Natural killer cell (primary cell): ENCODE results near the gene ATXN2. TPM values are rescaled to one million over a fixed set of nuclear protein-coding genes. Genes with fewer than 3 reads are reported as not detected.

ENCODE experiments used
- ATAC-seq, 3 donors: fragments of 150-1000 bp in 2 of 3; fragments of 200-7000 bp in 1 of 3; cut with Tn5 transposase; 1 replicate in 1 of 3; 2 replicates in 2 of 3; pipeline ENCODE4 v1.10.0; 2021; ENCODE audit warnings: mild to moderate bottlenecking in 2 of 3, moderate library complexity in 2 of 3
- DNase-seq, 2 donors: peaks; one replicate each; pipeline versions ENCODE4 v3.0.0 to v3.0.0-alpha.2; 2013 to 2021; ENCODE audit warnings: mixed read lengths in 1 of 2
- H3K27ac ChIP-seq: one replicate; pipeline ENCODE4 v1.5.1; 2013; ENCODE audit warnings: mild to moderate bottlenecking, low read length
- H3K27me3 ChIP-seq: one replicate; pipeline ENCODE4 v1.6.1; 2013; ENCODE audit warnings: low read length; ENCODE audit not compliant: control insufficient read depth, insufficient read depth
- H3K36me3 ChIP-seq: one replicate; pipeline ENCODE4 v1.6.1; 2013; ENCODE audit warnings: low read length; ENCODE audit not compliant: control insufficient read depth, insufficient read depth
- H3K4me1 ChIP-seq: one replicate; pipeline ENCODE4 v1.6.1; 2013; ENCODE audit warnings: low read length; ENCODE audit not compliant: control insufficient read depth, insufficient read depth
- H3K4me3 ChIP-seq: one replicate; pipeline ENCODE4 v1.5.1; 2013; ENCODE audit warnings: low read length
- H3K9me3 ChIP-seq: one replicate; pipeline ENCODE4 v1.6.1; 2013; ENCODE audit warnings: low read length; ENCODE audit not compliant: control insufficient read depth, insufficient read depth
- H3K27ac Mint-ChIP-seq, 2 donors: one replicate each; pipeline ENCODE4 v1.8.0; 2022; ENCODE audit warnings: mild to moderate bottlenecking in 2 of 2, mixed read lengths in 2 of 2, moderate library complexity in 1 of 2
- H3K27me3 Mint-ChIP-seq, 2 donors: one replicate each; pipeline ENCODE4 v1.8.0; 2022; ENCODE audit warnings: low read depth in 2 of 2, mixed read lengths in 2 of 2
- H3K36me3 Mint-ChIP-seq: one replicate; pipeline ENCODE4 v1.8.0; 2022; ENCODE audit warnings: mixed read lengths
- H3K4me1 Mint-ChIP-seq, 2 donors: one replicate each; pipeline ENCODE4 v1.8.0; 2022; ENCODE audit warnings: mixed read lengths in 2 of 2
- H3K4me3 Mint-ChIP-seq: one replicate; pipeline ENCODE4 v1.8.0; 2022; ENCODE audit warnings: mild to moderate bottlenecking, moderate library complexity, mixed read lengths
- H3K9me3 Mint-ChIP-seq, 2 donors: one replicate each; pipeline ENCODE4 v1.8.0; 2022; ENCODE audit warnings: mixed read lengths in 2 of 2
- CTCF ChIP-seq: fragments of 200-600 bp; IDR thresholded peaks from one replicate; pipeline ENCODE4 v1.8.0; 2022; ENCODE audit warnings: antibody characterized with exemption
- WGBS: methylation state at CpG from one replicate; pipeline ENCODE4 v1.1.7; 2013; ENCODE audit warnings: missing lambda C conversion rate; ENCODE audit not compliant: insufficient coverage; 5-methylcytosine and 5-hydroxymethylcytosine counted together
- intact Hi-C: fragments of 100-400 bp; cut with micrococcal nuclease; formaldehyde crosslinking; loops from one replicate; pipeline ENCODE4 v1.14.2; 2022
- total RNA-seq, 4 donors: library from RNA; stranded (reverse); fragments of 120-200 nt in 1 of 4; gene quantifications; one replicate each; pipeline versions ENCODE4 v1.2.3 to v1.2.4, GENCODE V29; 2013 to 2022

ATXN2 gene
- total RNA-seq, 3 donors from 2014 or later (not counting 1 experiment from before 2014, with no cell fraction given) = 44.9 to 56.5 (median 51.5) TPM

DNA sequence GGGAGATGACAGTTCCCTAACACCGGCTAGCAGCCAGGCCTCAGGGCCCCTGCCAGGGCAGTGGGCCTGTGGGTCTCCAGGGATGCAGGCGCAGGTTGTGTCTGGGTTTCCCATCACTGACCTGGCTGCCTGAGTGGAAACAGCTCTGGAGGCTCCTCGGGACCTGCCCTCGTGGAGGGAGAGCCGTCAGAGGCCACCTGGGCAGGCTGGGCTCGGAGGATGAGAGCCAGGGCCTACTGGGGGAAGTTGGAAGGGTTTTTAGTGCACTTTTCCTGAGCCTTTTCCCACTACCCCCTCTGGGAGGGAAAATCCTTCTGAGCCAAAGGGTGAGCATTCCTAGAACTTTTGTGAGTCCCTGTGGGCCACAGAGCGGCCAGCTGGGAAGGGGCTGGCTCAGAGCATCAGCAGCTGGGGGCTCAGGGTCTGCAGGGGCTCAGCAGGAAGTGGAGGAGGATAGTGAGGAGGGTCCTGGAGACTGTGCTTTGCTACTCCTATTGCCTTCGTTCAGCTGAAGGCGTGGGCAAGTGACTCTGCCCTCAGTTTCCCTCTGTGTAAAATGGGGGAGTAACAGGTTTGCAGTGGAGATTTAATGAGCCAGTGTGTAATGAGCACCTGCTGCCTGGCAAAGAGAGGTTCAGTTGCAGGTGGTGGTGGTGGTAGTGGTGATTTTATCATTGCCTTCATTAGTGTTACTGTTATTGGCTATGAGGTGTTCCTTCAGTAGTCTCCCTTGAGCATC is 191.6 kb downstream of the ATXN2 start:
- DNase-seq (peak in 1 of 2 donors; percentile 25), ATAC-seq (no peak)
- Histone ChIP-seq H3K27ac (peak overlapping the region; percentile 98), H3K4me3 (peak overlapping the region; percentile 98), H3K9me3 (no peaks in the 10 kb centered on the region), H3K4me1 (peaks cover 88% of the 10 kb centered on the region), H3K36me3 (no peaks in the 10 kb centered on the region), H3K27me3 (no peaks in the 10 kb centered on the region)
- no peak for TF ChIP-seq CTCF
- Mint-ChIP-seq H3K4me3 (peak overlapping the region; percentile 95), H3K9me3 (no peaks in the 10 kb centered on the region), H3K27ac (peak overlapping the region; percentile 91 to 96), H3K27me3 (no peaks in the 10 kb centered on the region), H3K4me1 (peaks cover 63 to 88% of the 10 kb centered on the region in 2 donors), H3K36me3 (no peaks in the 10 kb centered on the region)
- WGBS = 32% methylated on average over 9 of the region's 9 CpGs
- intact Hi-C loops = no loop called here

- Mint-ChIP-seq H3K9me3 (no peaks in the 10 kb centered on the region), H3K4me3 (peak overlapping the region; percentile 95), H3K36me3 (no peaks in the 10 kb centered on the region), H3K4me1 (peaks cover 55 to 79% of the 10 kb centered on the region in 2 donors), H3K27me3 (no peaks in the 10 kb centered on the region), H3K27ac (peak overlapping the region; percentile 91 to 96)
- DNase-seq (peak; percentile 51 to 82), ATAC-seq (peak in 1 of 3 donors; percentile 2)
- WGBS = 2% methylated on average over 28 of the region's 34 CpGs
- Histone ChIP-seq H3K9me3 (no peaks in the 10 kb centered on the region), H3K4me3 (peak overlapping the region; percentile 98), H3K27me3 (no peaks in the 10 kb centered on the region), H3K4me1 (peaks cover 81% of the 10 kb centered on the region), H3K36me3 (no peaks in the 10 kb centered on the region), H3K27ac (peak overlapping the region; percentile 98)
- TF ChIP-seq CTCF = no peak
- intact Hi-C loops = loop anchor here (1.0 kb wide), 1 partner anchor 24 kb away; no protein-coding TSS in a partner anchor
These were observed 192.4 kb downstream of the ATXN2 start for GRCh38 chr12:111406474-111407376.

- H3K4me1 Mint-ChIP-seq = peaks cover 50 to 72% of the 10 kb centered on the region in 2 donors
- peak within 1 kb of the TSS; percentile 98 for H3K4me3 ChIP-seq
These were observed 193.1 kb downstream of the ATXN2 start, which contains the start of gene SH2B3 for GRCh38 chr12:111405859-111406473. SH2B3 (plus strand) TSS chr12:111405923; CDS start chr12:111418146, 12,223 bp downstream.

More at GRCh38 chr12:111405859-111406473, 193.1 kb downstream of the ATXN2 start, which contains the start of gene SH2B3:
- no peaks in the 10 kb centered on the region for H3K36me3 Mint-ChIP-seq
- H3K9me3 ChIP-seq = no peaks in the 10 kb centered on the region
- no peaks in the 10 kb centered on the region for H3K9me3 Mint-ChIP-seq
- peak within 1 kb of the TSS; percentile 96 for H3K27ac Mint-ChIP-seq
- peak in 1 of 2 donors; percentile 90 for DNase-seq
- H3K27me3 ChIP-seq = no peaks in the 10 kb centered on the region
- H3K4me1 ChIP-seq = peaks cover 73% of the 10 kb centered on the region
- peak; percentile 27 to 49 (median 45) for ATAC-seq
- peak within 1 kb of the TSS; percentile 98 for H3K27ac ChIP-seq
- intact Hi-C loops = loop anchor here (1.0 kb wide), 2 partner anchors 24 to 28 kb away; no protein-coding TSS in a partner anchor
- H3K36me3 ChIP-seq = no peaks in the 10 kb centered on the region
- no peak for TF ChIP-seq CTCF
- no peaks in the 10 kb centered on the region for H3K27me3 Mint-ChIP-seq
- H3K4me3 Mint-ChIP-seq = peak within 1 kb of the TSS; percentile 95
- WGBS = 0% methylated on average over 80 of the region's 80 CpGs
